Right lobe of liver (tissue), 6 donors: ENCODE measurements around the gene TUBGCP2. TPM values are rescaled to one million over a fixed set of nuclear protein-coding genes. Genes with fewer than 3 reads are reported as not detected.

Source experiments
- ATAC-seq, 4 donors: fragments of 200-7000 bp; cut with Tn5 transposase; one replicate each; pipeline ENCODE4 v1.9.1; 2020; ENCODE audit warnings: mild to moderate bottlenecking in 4 of 4, moderate library complexity in 4 of 4
- DNase-seq, 3 donors: peaks; one replicate each; pipeline ENCODE4 v3.0.0-alpha.2; 2020
- H3K27ac ChIP-seq, 3 donors: fragments of 200-600 bp; one replicate each; pipeline ENCODE4 v1.8.0; 2022
- H3K27me3 ChIP-seq, 2 donors: fragments of 200-600 bp; one replicate each; pipeline ENCODE4 v1.8.0; 2022
- H3K36me3 ChIP-seq, 4 donors: fragments of 200-600 bp; sonication (generic) in 1 of 4; one replicate each; pipeline versions ENCODE4 v1.5.1 to v1.8.0; 2017 to 2022; ENCODE audit warnings: control low read depth in 1 of 4
- H3K4me1 ChIP-seq, 4 donors: fragments of 200-600 bp; sonication (generic) in 1 of 4; one replicate each; pipeline versions ENCODE4 v1.5.1 to v1.8.0; 2017 to 2022; ENCODE audit warnings: control low read depth in 1 of 4
- H3K4me3 ChIP-seq, 3 donors: fragments of 200-600 bp; one replicate each; pipeline ENCODE4 v1.8.0; 2022
- H3K9me3 ChIP-seq, 4 donors: fragments of 200-600 bp; sonication (generic) in 1 of 4; one replicate each; pipeline versions ENCODE4 v1.5.1 to v1.8.0; 2017 to 2022; ENCODE audit warnings: control low read depth in 1 of 4
- CTCF ChIP-seq, 4 donors: fragments of 200-600 bp in 3 of 4; fragments of 450-650 bp in 1 of 4; IDR thresholded peaks; one replicate each; pipeline versions ENCODE4 v1.5.1 to v1.8.0; 2016 to 2022; ENCODE audit warnings: antibody characterized with exemption in 4 of 4, mild to moderate bottlenecking in 2 of 4
- POLR2A ChIP-seq: fragments of 450-650 bp; IDR thresholded peaks from one replicate; pipeline ENCODE4 v1.6.1; 2017; ENCODE audit warnings: antibody characterized with exemption, mild to moderate bottlenecking
- WGBS: methylation state at CpG from one replicate; pipeline ENCODE4 v1.1.6; 2018; ENCODE audit warnings: low coverage, low lambda C conversion rate; ENCODE audit not compliant: insufficient coverage; ENCODE audit errors: missing lambda C conversion rate; 5-methylcytosine and 5-hydroxymethylcytosine counted together
- intact Hi-C, 2 donors: fragments of 100-400 bp; cut with DNase I; formaldehyde crosslinking; loops; one replicate each; pipeline versions ENCODE4 v1.11.2 to v1.14.1; 2022
- total RNA-seq, 6 experiments: library from RNA; depleted of rRNA in 2 of 6; stranded (reverse); fragments of >200 nt in 2 of 6; fragmentation: NEBNext Ultra II Directional in 3 of 6; extraction: Animal tissue kit (Norgen Biotek cat#: 25700) in 3 of 6; gene quantifications; one replicate each; pipeline versions ENCODE4 v1.1.0 to v1.2.4, GENCODE V29; 2016 to 2023
- donor health status: DM: no; HTN: yes; CAD: no.
- donor health status: DM: no; HTN: no; CAD: no.
- donor health status: DM: no; HTN: no; CAD: no.
- donor health status: DM: no; HTN: yes; CAD: no.
- donor health status: DM: no; HTN: yes; CAD: no.

Gene TUBGCP2
- total RNA-seq, 6 experiments from 2014 or later, result 19.6 to 30.0 (median 25.6) TPM

DNA sequence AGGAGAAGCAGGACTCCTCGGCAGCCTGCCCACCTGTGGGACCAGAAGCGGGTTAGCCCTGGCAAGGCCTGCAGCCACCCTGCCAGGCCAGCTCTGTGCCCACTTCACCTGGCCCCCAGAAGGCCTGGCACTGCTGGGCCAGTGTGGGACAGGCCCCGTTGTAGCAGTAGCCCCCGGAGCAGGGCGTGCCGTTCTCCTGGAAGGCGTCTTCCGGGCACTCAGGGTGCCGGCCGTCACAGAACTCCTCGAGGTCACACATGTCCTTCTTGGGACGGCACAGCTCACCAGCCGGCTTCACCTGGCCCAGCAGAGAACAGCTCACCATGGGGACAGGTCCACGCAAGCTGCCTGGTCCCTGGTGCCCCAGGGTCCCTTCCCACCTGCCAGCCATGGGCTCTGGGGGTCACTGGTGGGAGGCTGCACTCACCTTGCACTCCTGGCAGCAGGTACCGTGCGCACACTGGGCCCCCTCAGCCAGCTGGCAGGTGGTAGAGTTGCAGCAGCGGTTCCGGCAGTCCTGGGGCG is 37.8 kb downstream of the TUBGCP2 start:
- peaks cover 0 to 3% (median 0%) of the 10 kb centered on the region in 4 donors for H3K36me3 ChIP-seq
- no peak for DNase-seq

DNA sequence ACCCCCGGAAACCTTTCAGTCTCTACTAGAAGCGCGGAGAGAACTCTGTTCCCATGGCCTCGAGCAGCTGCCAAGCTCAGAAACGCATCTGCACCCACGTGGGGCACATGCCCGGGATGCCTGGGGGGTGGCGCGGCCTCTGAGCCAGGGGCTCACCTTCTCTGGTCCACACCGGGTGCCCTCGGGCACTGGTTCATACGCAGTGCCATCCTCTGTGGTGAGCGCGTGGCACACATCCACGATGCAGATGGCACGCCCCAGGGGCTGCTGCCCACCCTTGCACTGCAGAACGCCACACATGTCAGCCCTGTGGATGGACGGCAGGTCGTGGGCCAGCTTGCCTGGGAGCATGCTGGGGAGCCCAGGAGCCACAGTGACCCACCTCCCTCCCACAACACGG is 38.5 kb downstream of the TUBGCP2 start:
- Histone ChIP-seq H3K4me3 (no peak overlapping the region), H3K9me3 (no peaks in the 10 kb centered on the region), H3K27ac (no peak overlapping the region), H3K27me3 (no peaks in the 10 kb centered on the region), H3K4me1 (no peaks in the 10 kb centered on the region), H3K36me3 (peaks cover 0 to 3% (median 0%) of the 10 kb centered on the region in 4 donors)
- WGBS, result no CpG with 5 or more reads among the region's 20 CpGs
- ATAC-seq, result no peak
- TF ChIP-seq CTCF (IDR thresholded peaks at IDR 0.05) (no peak), POLR2A (no peak)
- DNase-seq, result no peak
- intact Hi-C loops, result no loop called here

More for the DNA sequence above, 37.8 kb downstream of the TUBGCP2 start:
- intact Hi-C loops, result no loop called here
- no CpG with 5 or more reads among the region's 19 CpGs for WGBS
- ATAC-seq, result no peak
- Histone ChIP-seq H3K9me3 (no peaks in the 10 kb centered on the region), H3K27me3 (no peaks in the 10 kb centered on the region), H3K4me3 (no peak overlapping the region), H3K27ac (no peak overlapping the region), H3K4me1 (no peaks in the 10 kb centered on the region)
- TF ChIP-seq CTCF (IDR thresholded peaks at IDR 0.05), result no peak
- TF ChIP-seq POLR2A, result no peak

GRCh38 chr10:133269367-133269766 is 39.3 kb downstream of the TUBGCP2 start:
- ATAC-seq (no peak), DNase-seq (no peak)
- H3K36me3 ChIP-seq, result peaks cover 0 to 3% (median 0%) of the 10 kb centered on the region in 4 donors
- H3K4me3 ChIP-seq, result no peak overlapping the region
- no peaks in the 10 kb centered on the region for H3K9me3 ChIP-seq
- WGBS, result no CpG with 5 or more reads among the region's 26 CpGs
- H3K4me1 ChIP-seq, result no peaks in the 10 kb centered on the region
- H3K27me3 ChIP-seq, result no peaks in the 10 kb centered on the region
- no peak overlapping the region for H3K27ac ChIP-seq
- intact Hi-C loops, result no loop called here
- TF ChIP-seq CTCF (IDR thresholded peaks at IDR 0.05) (no peak), POLR2A (no peak)

DNA sequence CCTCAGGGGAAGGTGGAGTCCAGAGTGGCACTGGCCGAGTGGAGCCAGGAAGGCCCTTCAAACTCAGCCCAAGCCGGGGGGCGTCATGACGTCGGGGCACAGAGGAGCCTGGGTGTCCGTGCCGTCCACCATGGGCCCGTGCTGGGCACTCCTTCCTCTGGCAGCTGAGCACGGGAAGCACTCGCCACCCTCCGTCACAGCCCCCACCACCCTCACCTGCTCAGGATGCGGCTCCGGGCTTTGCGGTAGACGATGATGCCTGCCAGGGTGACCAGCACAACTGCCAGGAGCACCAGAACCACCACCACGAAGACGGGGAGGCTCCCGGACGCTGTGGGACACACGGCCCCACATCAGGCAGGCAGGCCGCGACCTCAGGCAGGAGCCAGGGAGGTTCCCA is 40.1 kb downstream of the TUBGCP2 start:
- no peak for ATAC-seq
- Histone ChIP-seq H3K4me3 (no peak overlapping the region), H3K27me3 (no peaks in the 10 kb centered on the region), H3K9me3 (no peaks in the 10 kb centered on the region), H3K36me3 (peaks cover 0 to 3% (median 0%) of the 10 kb centered on the region in 4 donors), H3K4me1 (no peaks in the 10 kb centered on the region), H3K27ac (no peak overlapping the region)
- WGBS, result no CpG with 5 or more reads among the region's 22 CpGs
- intact Hi-C loops, result no loop called here
- no peak for DNase-seq
- no peak for TF ChIP-seq CTCF (IDR thresholded peaks at IDR 0.05)
- no peak for TF ChIP-seq POLR2A

DNA sequence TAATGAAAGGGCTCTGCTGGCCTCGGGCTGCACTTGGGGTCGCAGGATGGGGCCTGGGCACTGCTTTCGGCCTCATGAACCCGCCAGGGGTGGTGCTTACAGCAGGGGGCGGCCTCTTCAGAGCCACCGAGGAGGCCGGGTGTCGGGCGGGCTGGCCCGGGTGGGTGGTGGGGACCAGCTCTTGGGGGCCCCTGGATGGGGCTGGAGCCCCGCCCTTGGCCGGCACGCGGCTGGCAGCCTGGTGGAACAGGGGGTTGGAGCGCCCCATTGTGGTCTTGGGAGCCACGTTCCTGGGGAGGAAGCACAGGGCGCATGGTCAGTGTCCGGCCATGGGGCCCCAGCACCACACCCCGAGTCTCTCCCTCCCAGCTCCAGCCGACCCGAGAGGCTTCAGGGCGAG is 40.8 kb downstream of the TUBGCP2 start:
- H3K9me3 ChIP-seq, result no peaks in the 10 kb centered on the region
- H3K36me3 ChIP-seq, result peaks cover 0 to 3% (median 0%) of the 10 kb centered on the region in 4 donors
- no peaks in the 10 kb centered on the region for H3K27me3 ChIP-seq
- intact Hi-C loops, result no loop called here
- ATAC-seq, result no peak
- no peak for TF ChIP-seq POLR2A
- no peak for TF ChIP-seq CTCF (IDR thresholded peaks at IDR 0.05)
- no peaks in the 10 kb centered on the region for H3K4me1 ChIP-seq
- no peak for DNase-seq
- no CpG with 5 or more reads among the region's 22 CpGs for WGBS
- no peak overlapping the region for H3K4me3 ChIP-seq
- no peak overlapping the region for H3K27ac ChIP-seq
